Measurements from ENCODE around the gene OR2T29. TPM values are rescaled to one million over a fixed set of nuclear protein-coding genes. Genes with fewer than 3 reads are reported as not detected.
"Not testable (repeated sequence)": the region's sequence is repeated elsewhere in the genome, so short reads cannot be mapped to it uniquely, and the experiment has no call there.

The OR2T29 gene
- total RNA-seq, 1 donor from 2014 or later, result not detected

DNA sequence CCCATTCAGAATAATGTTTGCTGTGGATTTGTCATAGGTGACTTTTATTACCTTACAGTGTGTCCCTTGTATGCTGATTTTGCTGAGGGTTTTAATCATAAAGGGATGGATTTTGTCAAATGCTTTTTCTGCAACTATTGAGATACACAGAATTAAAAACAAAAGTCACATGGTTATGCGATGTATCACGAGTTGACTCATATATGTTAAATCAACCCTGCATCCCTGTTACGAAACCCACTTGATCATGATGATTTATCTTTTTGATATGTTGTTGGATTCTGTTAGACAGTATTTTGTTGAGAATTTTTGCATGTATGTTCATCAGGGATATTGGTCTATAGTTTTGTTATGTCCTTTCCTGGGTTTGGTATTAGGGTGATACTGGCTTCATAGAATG is 22.7 kb upstream of the OR2T29 start:
- peaks cover 8% of the 10 kb centered on the region for H3K9me3 Mint-ChIP-seq (ENCODE audit: unreplicated experiment)
- TF ChIP-seq, protein P1, sequence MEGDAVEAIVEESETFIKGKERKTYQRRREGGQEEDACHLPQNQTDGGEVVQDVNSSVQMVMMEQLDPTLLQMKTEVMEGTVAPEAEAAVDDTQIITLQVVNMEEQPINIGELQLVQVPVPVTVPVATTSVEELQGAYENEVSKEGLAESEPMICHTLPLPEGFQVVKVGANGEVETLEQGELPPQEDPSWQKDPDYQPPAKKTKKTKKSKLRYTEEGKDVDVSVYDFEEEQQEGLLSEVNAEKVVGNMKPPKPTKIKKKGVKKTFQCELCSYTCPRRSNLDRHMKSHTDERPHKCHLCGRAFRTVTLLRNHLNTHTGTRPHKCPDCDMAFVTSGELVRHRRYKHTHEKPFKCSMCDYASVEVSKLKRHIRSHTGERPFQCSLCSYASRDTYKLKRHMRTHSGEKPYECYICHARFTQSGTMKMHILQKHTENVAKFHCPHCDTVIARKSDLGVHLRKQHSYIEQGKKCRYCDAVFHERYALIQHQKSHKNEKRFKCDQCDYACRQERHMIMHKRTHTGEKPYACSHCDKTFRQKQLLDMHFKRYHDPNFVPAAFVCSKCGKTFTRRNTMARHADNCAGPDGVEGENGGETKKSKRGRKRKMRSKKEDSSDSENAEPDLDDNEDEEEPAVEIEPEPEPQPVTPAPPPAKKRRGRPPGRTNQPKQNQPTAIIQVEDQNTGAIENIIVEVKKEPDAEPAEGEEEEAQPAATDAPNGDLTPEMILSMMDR (IDR thresholded peaks at IDR 0.05; ENCODE audit: unreplicated experiment), result no peak
- H3K4me3 Mint-ChIP-seq (ENCODE audit: unreplicated experiment), result no peak overlapping the region
- no peaks in the 10 kb centered on the region for H3K36me3 Mint-ChIP-seq (ENCODE audit: low read depth, unreplicated experiment)
- H3K27ac Mint-ChIP-seq (ENCODE audit: unreplicated experiment), result no peak overlapping the region
- no peaks in the 10 kb centered on the region for H3K27me3 Mint-ChIP-seq (ENCODE audit: unreplicated experiment)
- DNase-seq (ENCODE audit: low spot score), result no peak
- no peaks in the 10 kb centered on the region for H3K4me1 Mint-ChIP-seq (ENCODE audit: unreplicated experiment)

DNA sequence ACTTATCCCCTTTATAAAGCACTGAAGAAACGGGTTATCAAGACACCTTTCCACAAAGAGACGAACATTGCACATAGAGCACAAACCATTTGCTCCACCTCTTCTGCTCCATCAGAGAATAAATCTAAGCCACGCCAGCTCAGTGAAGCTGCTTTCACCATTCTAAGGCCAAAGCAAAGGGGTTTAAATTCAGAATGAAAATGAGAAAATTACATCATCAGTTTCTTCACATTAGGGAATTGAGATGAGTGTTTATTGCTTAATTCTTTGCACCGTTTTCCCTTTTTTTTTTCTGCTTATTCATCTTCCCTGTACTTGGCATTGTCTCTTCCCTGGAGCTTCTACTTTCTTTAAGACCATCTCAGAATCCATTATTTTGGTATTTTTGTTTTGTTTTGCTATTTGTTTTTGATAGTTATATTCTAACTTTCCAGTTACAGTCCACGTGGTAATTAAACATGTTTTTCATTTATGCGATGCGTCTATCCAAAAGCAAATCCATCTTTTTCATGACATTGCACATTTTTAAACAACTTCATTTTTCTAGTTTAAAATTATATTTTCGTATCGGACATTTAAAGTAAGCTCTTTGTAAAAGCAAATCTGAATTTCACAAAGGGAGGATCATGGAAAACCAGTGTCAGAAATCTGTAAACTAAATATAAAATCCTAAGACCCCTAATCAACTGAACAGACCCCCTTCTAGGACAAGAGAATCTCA is 13.8 kb upstream of the OR2T29 start:
- Mint-ChIP-seq H3K4me3 (ENCODE audit: unreplicated experiment) (no peak overlapping the region), H3K27ac (ENCODE audit: unreplicated experiment) (no peak overlapping the region), H3K9me3 (ENCODE audit: unreplicated experiment) (peaks cover 14% of the 10 kb centered on the region), H3K4me1 (ENCODE audit: unreplicated experiment) (no peaks in the 10 kb centered on the region), H3K36me3 (ENCODE audit: low read depth, unreplicated experiment) (no peaks in the 10 kb centered on the region), H3K27me3 (ENCODE audit: unreplicated experiment) (peaks cover 2% of the 10 kb centered on the region)
- DNase-seq (ENCODE audit: low spot score), result no peak
- TF ChIP-seq, protein P1 (IDR thresholded peaks at IDR 0.05; ENCODE audit: unreplicated experiment), result no peak

DNA sequence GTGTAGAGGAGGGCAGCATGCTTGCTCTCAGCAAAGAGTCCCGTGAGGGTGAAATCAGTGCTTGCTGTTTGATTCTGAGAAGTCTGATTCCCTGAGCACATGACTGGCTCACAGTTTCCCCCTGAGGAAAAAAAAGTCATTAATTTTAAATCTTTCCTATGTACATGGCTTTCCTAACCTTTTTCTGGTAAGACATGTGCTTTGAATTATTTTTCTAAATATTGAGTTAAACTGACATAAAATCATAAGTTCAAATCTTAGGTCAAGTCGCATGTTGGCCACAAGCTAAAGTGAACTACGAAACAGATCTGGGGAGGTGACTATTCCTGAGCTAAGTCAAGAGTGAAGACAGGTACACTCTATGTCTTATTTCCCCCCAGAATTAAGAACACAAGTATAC is 12.1 kb upstream of the OR2T29 start, which contains the start of gene OR2T34:
OR2T34 (minus strand) TSS at position 101 of the 400 bp plus-strand sequence; CDS start at position 101, 0 bp downstream.
- H3K4me1 Mint-ChIP-seq (ENCODE audit: unreplicated experiment); H3K27ac Mint-ChIP-seq (ENCODE audit: unreplicated experiment); H3K36me3 Mint-ChIP-seq (ENCODE audit: low read depth, unreplicated experiment); H3K4me3 Mint-ChIP-seq (ENCODE audit: unreplicated experiment); H3K27me3 Mint-ChIP-seq (ENCODE audit: unreplicated experiment); DNase-seq (ENCODE audit: low spot score): not testable (repeated sequence)
- H3K9me3 Mint-ChIP-seq (ENCODE audit: unreplicated experiment), result peaks cover 10% of the 10 kb centered on the region

DNA sequence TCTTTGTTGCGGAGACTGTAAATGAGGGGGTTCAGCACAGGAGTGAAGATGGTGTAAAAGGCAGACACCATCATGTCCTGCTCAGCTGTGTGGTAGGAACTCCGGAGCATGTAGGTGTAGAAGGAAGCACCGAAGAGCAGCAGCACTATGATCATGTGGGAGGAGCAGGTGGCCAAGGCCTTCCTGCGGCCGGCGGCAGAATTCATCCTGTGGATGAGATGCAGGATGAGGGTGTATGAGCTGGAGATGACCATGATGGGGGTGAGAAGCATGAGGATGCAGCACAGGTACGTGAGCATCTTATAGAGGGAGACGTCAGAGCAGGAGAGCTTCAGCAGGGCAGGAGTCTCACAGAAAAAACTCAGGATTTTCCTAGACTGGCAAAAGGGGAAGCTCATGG is 11.3 kb upstream of the OR2T29 start:
- DNase-seq (ENCODE audit: low spot score); H3K4me3 Mint-ChIP-seq (ENCODE audit: unreplicated experiment); H3K36me3 Mint-ChIP-seq (ENCODE audit: low read depth, unreplicated experiment); H3K9me3 Mint-ChIP-seq (ENCODE audit: unreplicated experiment); H3K4me1 Mint-ChIP-seq (ENCODE audit: unreplicated experiment); H3K27ac Mint-ChIP-seq (ENCODE audit: unreplicated experiment); H3K27me3 Mint-ChIP-seq (ENCODE audit: unreplicated experiment): not testable (repeated sequence)

DNA sequence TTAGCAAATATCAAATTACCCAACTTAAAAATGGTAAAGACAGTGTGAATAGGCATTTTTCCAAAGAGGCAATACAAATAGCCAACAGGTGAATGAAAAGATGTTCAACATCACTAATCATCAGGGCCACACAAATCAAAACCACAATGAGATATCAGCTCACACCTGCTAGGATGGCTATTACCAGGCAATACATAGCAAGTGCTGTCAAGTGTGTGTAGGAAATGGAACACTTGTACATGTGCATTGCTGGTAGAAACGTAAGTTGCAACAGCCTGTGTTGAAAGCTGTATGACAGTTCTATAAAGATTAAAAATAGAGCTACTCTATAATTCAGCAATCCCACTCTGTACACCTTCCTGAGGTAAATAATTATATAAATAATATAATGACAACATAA is 9.5 kb upstream of the OR2T29 start:
- not testable (repeated sequence) for H3K27me3 Mint-ChIP-seq (ENCODE audit: unreplicated experiment)

DNA sequence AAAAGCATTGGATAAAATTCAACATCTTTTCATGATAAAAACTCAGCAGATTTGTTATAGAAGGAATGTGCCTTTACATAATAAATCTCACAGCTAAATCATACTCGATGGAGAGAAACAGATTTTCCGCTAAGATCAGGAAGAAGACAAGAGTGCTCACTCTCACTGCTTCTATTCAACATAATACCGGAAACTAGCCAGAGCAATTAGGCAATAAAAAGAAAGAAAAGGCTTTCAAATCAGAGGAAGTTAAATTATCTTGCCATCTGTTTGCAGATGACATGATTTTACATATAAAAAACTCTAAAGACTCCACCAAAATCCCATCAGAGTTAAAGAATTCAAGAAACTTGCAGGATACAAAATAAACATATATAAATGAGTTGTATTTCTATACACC is 8.2 kb upstream of the OR2T29 start:
- H3K4me3 Mint-ChIP-seq (ENCODE audit: unreplicated experiment); H3K4me1 Mint-ChIP-seq (ENCODE audit: unreplicated experiment): not testable (repeated sequence)

More for the DNA sequence above, 9.5 kb upstream of the OR2T29 start:
- H3K9me3 Mint-ChIP-seq (ENCODE audit: unreplicated experiment); H3K4me1 Mint-ChIP-seq (ENCODE audit: unreplicated experiment); H3K36me3 Mint-ChIP-seq (ENCODE audit: low read depth, unreplicated experiment); DNase-seq (ENCODE audit: low spot score); H3K4me3 Mint-ChIP-seq (ENCODE audit: unreplicated experiment); H3K27ac Mint-ChIP-seq (ENCODE audit: unreplicated experiment): not testable (repeated sequence)

DNA sequence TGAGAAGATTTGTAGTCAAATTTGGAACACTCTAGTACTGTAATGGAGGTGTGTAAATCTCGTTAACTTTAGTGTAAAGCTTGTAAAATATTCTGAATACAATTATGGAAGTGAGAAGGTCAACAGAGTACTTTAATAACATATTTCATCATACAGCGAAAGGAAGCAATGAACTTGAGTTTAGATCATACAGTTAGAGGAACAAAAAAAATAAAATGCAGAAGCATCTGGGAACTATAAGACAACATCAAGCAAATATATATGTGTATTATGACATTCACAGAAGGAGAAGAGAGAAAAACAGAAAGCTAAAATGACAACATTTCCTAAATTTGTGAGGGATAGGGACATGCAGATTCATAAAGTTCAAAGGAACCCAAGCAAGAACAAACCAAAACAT is 6.5 kb upstream of the OR2T29 start:
- not testable (repeated sequence) for H3K9me3 Mint-ChIP-seq (ENCODE audit: unreplicated experiment); H3K4me1 Mint-ChIP-seq (ENCODE audit: unreplicated experiment); H3K27me3 Mint-ChIP-seq (ENCODE audit: unreplicated experiment); H3K4me3 Mint-ChIP-seq (ENCODE audit: unreplicated experiment); H3K36me3 Mint-ChIP-seq (ENCODE audit: low read depth, unreplicated experiment); H3K27ac Mint-ChIP-seq (ENCODE audit: unreplicated experiment); DNase-seq (ENCODE audit: low spot score)

More for the DNA sequence above, 8.2 kb upstream of the OR2T29 start:
- not testable (repeated sequence) for H3K27ac Mint-ChIP-seq (ENCODE audit: unreplicated experiment); H3K27me3 Mint-ChIP-seq (ENCODE audit: unreplicated experiment); H3K36me3 Mint-ChIP-seq (ENCODE audit: low read depth, unreplicated experiment); DNase-seq (ENCODE audit: low spot score); H3K9me3 Mint-ChIP-seq (ENCODE audit: unreplicated experiment)

DNA sequence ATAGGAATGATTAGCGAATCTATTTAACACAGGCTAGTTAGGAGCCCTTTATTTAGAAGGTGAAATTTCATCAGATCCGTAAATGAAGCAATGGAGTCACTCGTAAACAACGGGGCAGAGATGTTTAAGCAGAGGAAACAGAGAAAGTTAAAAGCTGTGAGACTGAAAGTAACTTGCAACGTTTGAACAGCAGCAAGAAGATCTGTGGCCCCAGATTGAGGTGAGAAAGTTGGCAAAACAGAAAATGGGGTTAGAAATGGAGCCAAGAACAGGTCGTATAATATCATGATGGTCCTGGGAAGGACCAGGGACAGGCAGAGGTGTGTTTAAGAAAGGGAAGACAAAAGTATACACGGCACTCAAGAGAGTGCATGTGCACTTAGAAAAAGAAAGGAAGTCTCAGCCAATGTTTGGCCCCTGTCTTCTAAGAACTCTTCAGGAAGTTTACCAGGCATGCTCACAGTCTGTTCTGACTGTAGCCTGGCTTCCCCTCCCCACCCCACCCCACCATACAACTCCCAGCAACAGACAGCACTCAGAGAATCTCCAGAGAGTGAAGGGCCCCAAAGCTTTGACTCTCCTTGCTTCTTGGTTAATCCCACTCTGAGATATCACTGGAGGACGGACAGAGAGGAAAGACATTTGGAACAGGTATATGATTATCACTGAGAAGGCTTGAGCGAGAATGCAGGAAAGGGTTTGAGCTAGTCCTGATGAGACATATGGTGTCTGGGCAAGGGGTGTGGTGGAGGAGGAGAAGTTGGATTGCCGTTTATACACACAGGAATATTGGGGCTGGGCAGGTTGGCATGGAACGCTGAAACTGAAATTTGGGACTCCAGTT is 3.2 kb upstream of the OR2T29 start:
- not testable (repeated sequence) for H3K36me3 Mint-ChIP-seq (ENCODE audit: low read depth, unreplicated experiment); H3K4me3 Mint-ChIP-seq (ENCODE audit: unreplicated experiment); H3K27ac Mint-ChIP-seq (ENCODE audit: unreplicated experiment)

DNA sequence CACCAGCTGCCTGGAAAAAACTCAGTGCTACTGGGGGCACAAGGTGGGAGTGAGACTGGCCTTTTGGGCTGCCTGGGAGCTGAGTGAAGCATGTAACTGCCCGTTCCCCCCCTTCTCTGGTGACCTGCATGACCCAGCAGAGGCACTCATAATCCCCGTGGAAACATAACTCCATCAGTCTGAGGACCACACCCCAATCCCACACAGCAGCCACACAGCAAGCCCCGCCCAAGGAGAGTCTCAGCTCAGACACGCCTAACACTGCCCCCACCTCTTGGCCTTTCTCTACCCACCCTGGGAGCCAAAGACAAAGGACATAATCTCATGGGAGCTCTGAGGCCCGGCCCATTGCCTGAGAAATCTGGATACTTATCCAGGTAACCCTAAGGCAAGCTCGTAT is 11.5 kb downstream of the OR2T29 start:
- H3K9me3 Mint-ChIP-seq (ENCODE audit: unreplicated experiment); H3K4me1 Mint-ChIP-seq (ENCODE audit: unreplicated experiment); H3K27me3 Mint-ChIP-seq (ENCODE audit: unreplicated experiment); DNase-seq (ENCODE audit: low spot score); H3K4me3 Mint-ChIP-seq (ENCODE audit: unreplicated experiment); H3K36me3 Mint-ChIP-seq (ENCODE audit: low read depth, unreplicated experiment); H3K27ac Mint-ChIP-seq (ENCODE audit: unreplicated experiment): not testable (repeated sequence)

More for the DNA sequence above, 3.2 kb upstream of the OR2T29 start:
- DNase-seq (ENCODE audit: low spot score); H3K4me1 Mint-ChIP-seq (ENCODE audit: unreplicated experiment); H3K27me3 Mint-ChIP-seq (ENCODE audit: unreplicated experiment); H3K9me3 Mint-ChIP-seq (ENCODE audit: unreplicated experiment): not testable (repeated sequence)

DNA sequence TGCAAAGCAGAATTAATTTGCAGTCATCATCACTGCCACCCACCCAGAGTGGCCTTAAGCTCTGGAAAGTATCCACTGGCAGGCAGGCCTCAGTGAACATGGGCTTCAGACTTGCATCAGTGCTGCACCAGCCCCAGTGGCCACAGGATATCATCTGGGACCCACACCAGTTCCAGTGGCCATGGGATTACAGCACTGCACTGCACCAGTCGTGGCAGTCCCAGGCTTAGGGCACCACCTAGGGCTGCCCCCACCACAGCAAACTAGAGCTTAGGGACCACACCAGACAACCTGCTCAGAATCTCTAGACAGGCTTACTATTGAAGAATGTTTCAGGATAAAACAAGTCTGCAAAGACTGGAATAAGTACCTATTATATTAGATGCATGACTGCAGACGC is 15.2 kb downstream of the OR2T29 start:
- H3K27me3 Mint-ChIP-seq (ENCODE audit: unreplicated experiment); H3K27ac Mint-ChIP-seq (ENCODE audit: unreplicated experiment); DNase-seq (ENCODE audit: low spot score); H3K9me3 Mint-ChIP-seq (ENCODE audit: unreplicated experiment); H3K36me3 Mint-ChIP-seq (ENCODE audit: low read depth, unreplicated experiment); H3K4me3 Mint-ChIP-seq (ENCODE audit: unreplicated experiment); H3K4me1 Mint-ChIP-seq (ENCODE audit: unreplicated experiment): not testable (repeated sequence)

Data from endothelial cell (in vitro differentiated cells).